WTC11 (cell line): ENCODE data around the gene PKP4.

Source experiments
- CTCF ChIP-seq: fragments of 200-600 bp; IDR thresholded peaks from 2 replicates; pipeline ENCODE4 v1.8.0; 2022; ENCODE audit warnings: antibody characterized with exemption
- IRF1 ChIP-seq: sonication (generic); formaldehyde crosslinking; IDR thresholded peaks from 2 replicates; pipeline ENCODE4 v1.8.0; 2023; ENCODE audit warnings: missing genetic modification reagents
- JUN ChIP-seq: sonication (generic); formaldehyde crosslinking; IDR thresholded peaks from 2 replicates; pipeline ENCODE4 v1.8.0; 2023; ENCODE audit warnings: mild to moderate bottlenecking, missing genetic modification reagents
- KAT7 ChIP-seq: sonication (generic); formaldehyde crosslinking; IDR thresholded peaks from 2 replicates; pipeline ENCODE4 v1.8.1; 2023; ENCODE audit warnings: missing genetic modification reagents, mild to moderate bottlenecking, borderline replicate concordance
- SP1 ChIP-seq: sonication (generic); formaldehyde crosslinking; conservative IDR thresholded peaks from 2 replicates; pipeline ENCODE4 v1.8.1; 2022; ENCODE audit warnings: missing genetic modification reagents
- TCF7 ChIP-seq: sonication (generic); formaldehyde crosslinking; IDR thresholded peaks from 2 replicates; pipeline ENCODE4 v1.8.0; 2022; ENCODE audit warnings: mild to moderate bottlenecking, low read depth, missing genetic modification reagents, moderate library complexity
- ZNF423 ChIP-seq: fragments of 250-450 bp; sonication (Bioruptor Pico); IDR thresholded peaks from 2 replicates; pipeline ENCODE4 v2.1.2; 2022; ENCODE audit warnings: mild to moderate bottlenecking, moderate library complexity

- TF ChIP-seq JUN (CRISPR knock-in tag) = no peak; the same call in 1 of the 2 replicates
- TF ChIP-seq CTCF = no peak
- peak; percentile 93 for TF ChIP-seq ZNF423
- 0 out of 2 replicates have a peak, but pooled peaks have one; percentile 44 for TF ChIP-seq TCF7 (CRISPR knock-in tag)
- TF ChIP-seq KAT7 = peak; percentile 77; the same call in 1 of the 2 replicates
- peak; percentile 64; the same call in 1 of the 2 replicates for TF ChIP-seq SP1 (CRISPR knock-in tag)
- no peak for TF ChIP-seq IRF1 (CRISPR knock-in tag)
Observed at GRCh38 chr2:158457826-158458616, 1.3 kb downstream of the PKP4 start.
